ENCODE results near the gene COPZ2.

DNA sequence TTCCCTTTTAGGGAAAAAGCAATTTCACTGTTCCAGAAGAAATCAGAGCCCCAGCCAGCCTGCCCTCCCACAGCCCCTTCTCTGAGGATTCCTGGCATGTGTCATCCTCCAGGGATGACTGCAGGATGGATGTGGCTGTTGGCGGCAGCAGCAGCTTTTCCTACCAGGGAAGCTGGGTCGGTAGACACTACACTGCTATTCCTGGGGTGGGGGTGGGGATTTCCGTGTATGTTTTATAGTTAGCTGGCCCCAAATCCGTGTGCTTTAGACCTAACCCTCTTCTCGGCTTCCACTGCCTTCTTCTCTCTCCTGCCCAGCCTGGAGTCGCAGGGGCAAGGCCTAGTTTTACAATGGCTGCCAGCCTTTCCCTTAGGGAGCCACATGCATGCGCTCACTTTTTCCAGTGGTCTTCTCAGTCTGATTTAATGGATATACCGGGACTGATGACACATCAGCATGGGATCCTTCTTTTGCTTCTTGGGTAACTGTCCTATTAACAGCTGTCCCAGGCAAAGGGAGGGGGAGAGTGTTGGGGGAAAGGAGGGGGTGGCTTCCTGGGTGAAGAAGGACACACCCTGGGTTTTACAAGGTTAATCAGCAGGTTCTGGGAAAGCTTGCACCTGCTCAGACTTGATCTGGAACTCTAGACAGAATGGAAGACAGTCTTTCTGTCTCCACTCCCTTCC lies 7.9 kb upstream of the COPZ2 start:
- no peak for TF ChIP-seq POLR2A (IDR thresholded peaks at IDR 0.05)
- TF ChIP-seq, protein P1, sequence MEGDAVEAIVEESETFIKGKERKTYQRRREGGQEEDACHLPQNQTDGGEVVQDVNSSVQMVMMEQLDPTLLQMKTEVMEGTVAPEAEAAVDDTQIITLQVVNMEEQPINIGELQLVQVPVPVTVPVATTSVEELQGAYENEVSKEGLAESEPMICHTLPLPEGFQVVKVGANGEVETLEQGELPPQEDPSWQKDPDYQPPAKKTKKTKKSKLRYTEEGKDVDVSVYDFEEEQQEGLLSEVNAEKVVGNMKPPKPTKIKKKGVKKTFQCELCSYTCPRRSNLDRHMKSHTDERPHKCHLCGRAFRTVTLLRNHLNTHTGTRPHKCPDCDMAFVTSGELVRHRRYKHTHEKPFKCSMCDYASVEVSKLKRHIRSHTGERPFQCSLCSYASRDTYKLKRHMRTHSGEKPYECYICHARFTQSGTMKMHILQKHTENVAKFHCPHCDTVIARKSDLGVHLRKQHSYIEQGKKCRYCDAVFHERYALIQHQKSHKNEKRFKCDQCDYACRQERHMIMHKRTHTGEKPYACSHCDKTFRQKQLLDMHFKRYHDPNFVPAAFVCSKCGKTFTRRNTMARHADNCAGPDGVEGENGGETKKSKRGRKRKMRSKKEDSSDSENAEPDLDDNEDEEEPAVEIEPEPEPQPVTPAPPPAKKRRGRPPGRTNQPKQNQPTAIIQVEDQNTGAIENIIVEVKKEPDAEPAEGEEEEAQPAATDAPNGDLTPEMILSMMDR (IDR thresholded peaks at IDR 0.05), result no peak
